PC-9 (cell line): ENCODE results near the gene LSM12. TPM values are rescaled to one million over a fixed set of nuclear protein-coding genes. Genes with fewer than 3 reads are reported as not detected.
"Not testable (repeated sequence)": the region's sequence is repeated elsewhere in the genome, so short reads cannot be mapped to it uniquely, and the experiment has no call there.

Experiments used
- BruUV-seq: library from RNA; stranded (reverse); fragments of 400-500 nt; replicated peaks from 2 replicates; lab custom pipeline; 2021; lab: Mats Ljungman, UMichigan
- CTCF ChIA-PET: fragments of 300-600 bp; sonication (Branson Sonifier 250); formaldehyde crosslinking; loops from one replicate; lab custom pipeline; 2022; ENCODE audit warnings: antibody characterized with exemption; lab: Charles Lee
- POLR2A ChIA-PET: fragments of 300-600 bp; sonication (Branson Sonifier 250); formaldehyde crosslinking; loops from one replicate; lab custom pipeline; 2022; ENCODE audit warnings: antibody characterized with exemption; ENCODE audit not compliant: unreplicated experiment; lab: Charles Lee
- DNase-seq, 2 experiments: peaks; one replicate each; pipeline versions ENCODE4 v3.0.0 to v3.0.0-alpha.2; 2015 to 2022; ENCODE audit warnings: mixed read lengths in 1 of 2
- H2AFZ ChIP-seq: fragments of 200-600 bp; sonication (generic); 2 replicates; pipeline ENCODE4 v1.8.1; 2017; ENCODE audit warnings: antibody characterized with exemption
- H3F3A ChIP-seq: fragments of 200-600 bp; sonication (generic); 2 replicates; pipeline ENCODE4 v1.8.1; 2017; ENCODE audit warnings: antibody characterized with exemption, mild to moderate bottlenecking, low read depth; ENCODE audit not compliant: insufficient read depth
- H3K27ac ChIP-seq: fragments of 200-600 bp; sonication (generic); 2 replicates; pipeline ENCODE4 v1.6.1; 2016; ENCODE audit warnings: mixed run types
- H3K27me3 ChIP-seq: fragments of 200-600 bp; sonication (generic); 2 replicates; pipeline ENCODE4 v1.6.1; 2016; ENCODE audit warnings: low read depth, mixed run types; ENCODE audit not compliant: insufficient read depth
- H3K36me3 ChIP-seq: fragments of 200-600 bp; sonication (generic); 2 replicates; pipeline ENCODE4 v1.6.1; 2016; ENCODE audit warnings: low read depth, mixed run types
- H3K4me1 ChIP-seq: fragments of 200-600 bp; sonication (generic); replicated peaks from 2 replicates; pipeline ENCODE4 v1.6.1; 2016; ENCODE audit warnings: mixed run types; ENCODE audit not compliant: insufficient read depth
- H3K4me2 ChIP-seq: fragments of 200-600 bp; sonication (generic); 2 replicates; pipeline ENCODE4 v1.6.1; 2017; ENCODE audit warnings: mixed run types
- H3K4me3 ChIP-seq: fragments of 200-600 bp; sonication (generic); 2 replicates; pipeline ENCODE4 v1.6.1; 2016; ENCODE audit warnings: mixed run types
- H3K79me2 ChIP-seq: fragments of 200-600 bp; sonication (generic); 2 replicates; pipeline ENCODE4 v1.6.1; 2017; ENCODE audit warnings: low read depth, mixed run types
- H3K9me2 ChIP-seq: fragments of 200-600 bp; sonication (generic); 2 replicates; pipeline ENCODE4 v1.8.1; 2017; ENCODE audit warnings: mild to moderate bottlenecking; ENCODE audit not compliant: insufficient read depth
- H3K9me3 ChIP-seq: fragments of 200-600 bp; sonication (generic); 2 replicates; pipeline ENCODE4 v1.8.1; 2016; ENCODE audit warnings: low read depth; ENCODE audit not compliant: insufficient read depth
- H4K20me1 ChIP-seq: fragments of 200-600 bp; sonication (generic); 2 replicates; pipeline ENCODE4 v1.8.1; 2017; ENCODE audit not compliant: insufficient read depth
- CTCF ChIP-seq: fragments of 200-600 bp; sonication (generic); conservative IDR thresholded peaks from 2 replicates; pipeline ENCODE4 v1.6.1; 2017; ENCODE audit warnings: mixed run types, antibody characterized with exemption, mild to moderate bottlenecking, moderate library complexity
- EZH2 ChIP-seq: fragments of 200-600 bp; sonication (generic); IDR thresholded peaks from 2 replicates; pipeline ENCODE4 v1.8.0; 2017; ENCODE audit warnings: antibody characterized with exemption, low read depth
- intact Hi-C: fragments of 100-400 bp; cut with micrococcal nuclease; formaldehyde crosslinking; loops from one replicate; pipeline ENCODE4 v1.10.0; 2022; ENCODE audit not compliant: unreplicated experiment
- total RNA-seq: library from RNA; stranded (reverse); gene quantifications from 2 replicates; pipeline ENCODE4 v1.2.3, GENCODE V29; 2021

Gene LSM12
- total RNA-seq, 1 experiment from 2014 or later = 62.7 TPM

- Histone ChIP-seq H3K4me3 (no peak overlapping the region), H4K20me1 (peaks cover 58% of the 10 kb centered on the region), H3K4me1 (no peaks in the 10 kb centered on the region), H3K4me2 (no peak overlapping the region), H3K9me2 (no peaks in the 10 kb centered on the region), H3K27me3 (no peaks in the 10 kb centered on the region), H3K27ac (no peak overlapping the region), H3K36me3 (peaks cover 7% of the 10 kb centered on the region; the same call in 1 of the 2 replicates), H2AFZ (no peak overlapping the region), H3F3A (peaks cover 29% of the 10 kb centered on the region), H3K79me2 (peaks cover 49% of the 10 kb centered on the region), H3K9me3 (no peaks in the 10 kb centered on the region)
- intact Hi-C loops = no loop called here
- ChIA-PET CTCF (no interaction called here), POLR2A (no interaction called here)
- no TSS peak for BruUV-seq
- DNase-seq = no peak
- TF ChIP-seq CTCF (no peak), EZH2 (no peak)
Measured at GRCh38 chr17:44039829-44040635, 26.4 kb downstream of the LSM12 start.

GRCh38 chr17:44038604-44039011, 27.9 kb downstream of the LSM12 start:
- H4K20me1 ChIP-seq = peaks cover 45% of the 10 kb centered on the region
- DNase-seq = no peak
- H3K79me2 ChIP-seq = peaks cover 36% of the 10 kb centered on the region
- H3K4me1 ChIP-seq = no peaks in the 10 kb centered on the region
- intact Hi-C loops = no loop called here
- ChIA-PET CTCF (no interaction called here), POLR2A (no interaction called here)
- peaks cover 12% of the 10 kb centered on the region; the same call in 1 of the 2 replicates for H3K36me3 ChIP-seq
- no peaks in the 10 kb centered on the region for H3K9me2 ChIP-seq
- H2AFZ ChIP-seq = no peak overlapping the region
- no peak for TF ChIP-seq EZH2
- no peak for TF ChIP-seq CTCF
- H3K9me3 ChIP-seq = no peaks in the 10 kb centered on the region
- no peaks in the 10 kb centered on the region for H3K27me3 ChIP-seq
- H3F3A ChIP-seq = peaks cover 18% of the 10 kb centered on the region; the same call in 1 of the 2 replicates
- no peak overlapping the region for H3K27ac ChIP-seq
- BruUV-seq = no TSS peak
- H3K4me3 ChIP-seq = no peak overlapping the region
- H3K4me2 ChIP-seq = no peak overlapping the region

- TF ChIP-seq CTCF = no peak
- no peak for TF ChIP-seq EZH2
- peaks cover 14% of the 10 kb centered on the region; the same call in 1 of the 2 replicates for H3F3A ChIP-seq
- intact Hi-C loops = no loop called here
- H3K4me2 ChIP-seq = no peak overlapping the region
- H3K27me3 ChIP-seq = no peaks in the 10 kb centered on the region
- H3K36me3 ChIP-seq = peaks cover 13% of the 10 kb centered on the region; the same call in 1 of the 2 replicates
- H4K20me1 ChIP-seq = peaks cover 35% of the 10 kb centered on the region
- no peak overlapping the region for H2AFZ ChIP-seq
- no peak overlapping the region for H3K4me3 ChIP-seq
- H3K4me1 ChIP-seq = no peaks in the 10 kb centered on the region
- CTCF ChIA-PET = no interaction called here
- BruUV-seq = no TSS peak
- peaks cover 28% of the 10 kb centered on the region for H3K79me2 ChIP-seq
- no peak overlapping the region for H3K27ac ChIP-seq
- DNase-seq = no peak
- POLR2A ChIA-PET = no interaction called here
- H3K9me2 ChIP-seq = no peaks in the 10 kb centered on the region
- no peaks in the 10 kb centered on the region for H3K9me3 ChIP-seq
Measured at GRCh38 chr17:44037471-44037870, 29.0 kb downstream of the LSM12 start.

- H2AFZ ChIP-seq, POLR2A ChIA-PET, H3K79me2 ChIP-seq, H3K9me3 ChIP-seq, DNase-seq, H3K27me3 ChIP-seq, H3K4me3 ChIP-seq, BruUV-seq, H3K9me2 ChIP-seq, H3K4me2 ChIP-seq, H3K4me1 ChIP-seq, CTCF ChIA-PET, H3K27ac ChIP-seq, intact Hi-C loops: not testable (repeated sequence)
- Histone ChIP-seq H3K36me3 (peaks cover 13% of the 10 kb centered on the region; the same call in 1 of the 2 replicates), H3F3A (peaks cover 28% of the 10 kb centered on the region; the same call in 1 of the 2 replicates), H4K20me1 (peaks cover 15% of the 10 kb centered on the region)
Measured at GRCh38 chr17:44034688-44035087, 31.8 kb downstream of the LSM12 start.
